Measurements from ENCODE around the gene WDR77. TPM values are rescaled to one million over a fixed set of nuclear protein-coding genes. Genes with fewer than 3 reads are reported as not detected.

The WDR77 gene
- total and polyA plus RNA-seq, 2 of the 4 experiments (the other 2 are of a cell fraction) = 80.8 to 87.0 TPM

DNA sequence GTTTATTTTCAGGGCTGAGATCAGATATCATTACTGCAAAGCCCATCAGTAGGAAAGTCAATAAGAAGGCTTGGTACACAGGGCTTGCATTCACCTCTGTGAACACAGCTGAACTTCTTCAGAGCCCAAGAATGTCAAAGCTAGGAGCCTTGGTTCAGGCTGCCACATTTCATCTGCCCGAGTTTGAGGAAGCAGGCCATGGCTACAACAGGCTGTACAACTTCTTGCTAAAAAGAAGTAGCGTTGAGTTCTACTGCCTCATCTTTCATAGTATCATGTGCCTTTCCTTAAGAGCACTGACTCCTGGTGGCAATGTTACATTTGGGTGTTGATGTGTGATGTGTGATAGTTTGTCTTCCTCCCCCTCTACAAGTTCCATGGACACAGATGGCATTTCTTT, 34.8 kb upstream of the WDR77 start:
- WGBS, 2 experiments (ENCODE audit: extremely low coverage in 2 of 2, insufficient read length in 1 of 2) = no CpG with 5 or more reads among the region's 2 CpGs
- no peak overlapping the region for H4K8ac ChIP-seq (ENCODE audit: low read depth in 2 of 2, low read length in 2 of 2)
- H2BK120ac ChIP-seq (ENCODE audit: low read depth, low read length) = no peak overlapping the region
- no peak overlapping the region for H2BK15ac ChIP-seq (ENCODE audit: low read depth, low read length)
- H3K27ac ChIP-seq (ENCODE audit: insufficient read depth, low read length) = no peak overlapping the region
- H3K36me3 ChIP-seq (ENCODE audit: control insufficient read depth, insufficient read depth, low read length) = no peaks in the 10 kb centered on the region
- H3K9me3 ChIP-seq (ENCODE audit: control insufficient read depth, insufficient read depth, low read length) = no peaks in the 10 kb centered on the region
- no peak overlapping the region for H3K56ac ChIP-seq (ENCODE audit: extremely low read depth, insufficient read depth, low read length)
- no peaks in the 10 kb centered on the region for H3K9me1 ChIP-seq (ENCODE audit: insufficient read depth, low read length)
- ATAC-seq (ENCODE audit: low read depth) (no peak), DNase-seq (no peak)
- no peak overlapping the region for H2AFZ ChIP-seq (replicated peaks; ENCODE audit: low read length, poor library complexity)
- no peak overlapping the region for H3K9ac ChIP-seq (ENCODE audit: low read depth, low read length)
- no peak overlapping the region for H2AK5ac ChIP-seq (ENCODE audit: low read depth, low read length)
- H3K4me2 ChIP-seq (ENCODE audit: low read depth, low read length) = no peak overlapping the region
- no peak overlapping the region for H2AK9ac ChIP-seq (replicated peaks; ENCODE audit: low read depth, low read length, poor library complexity)
- peaks cover 2% of the 10 kb centered on the region for H3K27me3 ChIP-seq (ENCODE audit: control insufficient read depth, insufficient read depth, low read length)
- no TSS peak for BruUV-seq (replicated peaks)
- H2BK5ac ChIP-seq (ENCODE audit: low read depth, low read length, poor library complexity, severe bottlenecking) = no peak overlapping the region
- dilution Hi-C loops (cut with HindIII; ENCODE audit: low sequenced_read_pairs, unreplicated experiment) = no loop called here
- H3K4me1 ChIP-seq (ENCODE audit: control insufficient read depth, insufficient read depth, low read length) = no peaks in the 10 kb centered on the region
- H3K4me3 ChIP-seq (ENCODE audit: insufficient read depth, low read depth, low read length) = no peak overlapping the region
- H3K4ac ChIP-seq (ENCODE audit: low read depth, low read length) = no peak overlapping the region
- in situ Hi-C loops (cut with MboI; ENCODE audit: low sequenced_read_pairs) = loop anchor here (5.0 to 25.0 kb wide), 2 partner anchors 283 to 878 kb away; no protein-coding TSS in a partner anchor
- no peaks in the 10 kb centered on the region for H4K20me1 ChIP-seq (ENCODE audit: insufficient read depth, low read length)
- CTCF ChIA-PET = no interaction called here
- H3K18ac ChIP-seq (ENCODE audit: low read depth, low read length) = no peak overlapping the region
- H4K91ac ChIP-seq (ENCODE audit: insufficient read depth, low read depth, low read length) = no peak overlapping the region
- H3K79me1 ChIP-seq (ENCODE audit: low read depth in 1 of 2, low read length in 2 of 2) = no peaks in the 10 kb centered on the region
- POLR2A ChIA-PET (ENCODE audit: unreplicated experiment) = no interaction called here
- no peak overlapping the region for H4K5ac ChIP-seq (ENCODE audit: low read depth, low read length)
- TF ChIP-seq MAZ (IDR thresholded peaks at IDR 0.05; ENCODE audit: borderline replicate concordance, low read depth, low read length) (no peak), CEBPB (IDR thresholded peaks at IDR 0.05; ENCODE audit: low read depth, low read length) (no peak), SMC3 (IDR thresholded peaks at IDR 0.05; ENCODE audit: low read depth, low read length) (no peak), RCOR1 (IDR thresholded peaks at IDR 0.05; ENCODE audit: insufficient replicate concordance, low read length) (no peak), CHD1 (IDR thresholded peaks at IDR 0.05; ENCODE audit: low read depth, low read length) (no peak), RFX5 (IDR thresholded peaks at IDR 0.05; ENCODE audit: low read depth, low read length) (no peak), BHLHE40 (IDR thresholded peaks at IDR 0.05; ENCODE audit: low read depth, low read length) (no peak), NFE2L2 (IDR thresholded peaks at IDR 0.05; ENCODE audit: low read depth, low read length) (no peak), RAD21 (IDR thresholded peaks at IDR 0.05; ENCODE audit: low read length) (no peak), MXI1 (IDR thresholded peaks at IDR 0.05; ENCODE audit: borderline replicate concordance, low read depth, low read length) (no peak), FOS (IDR thresholded peaks at IDR 0.05; ENCODE audit: low read depth, low read length) (no peak), POLR2A (IDR thresholded peaks at IDR 0.05; ENCODE audit: low read depth, low read length) (no peak), MAFK (IDR thresholded peaks at IDR 0.05; ENCODE audit: low read depth, low read length) (no peak)
- TF ChIP-seq, protein P1, sequence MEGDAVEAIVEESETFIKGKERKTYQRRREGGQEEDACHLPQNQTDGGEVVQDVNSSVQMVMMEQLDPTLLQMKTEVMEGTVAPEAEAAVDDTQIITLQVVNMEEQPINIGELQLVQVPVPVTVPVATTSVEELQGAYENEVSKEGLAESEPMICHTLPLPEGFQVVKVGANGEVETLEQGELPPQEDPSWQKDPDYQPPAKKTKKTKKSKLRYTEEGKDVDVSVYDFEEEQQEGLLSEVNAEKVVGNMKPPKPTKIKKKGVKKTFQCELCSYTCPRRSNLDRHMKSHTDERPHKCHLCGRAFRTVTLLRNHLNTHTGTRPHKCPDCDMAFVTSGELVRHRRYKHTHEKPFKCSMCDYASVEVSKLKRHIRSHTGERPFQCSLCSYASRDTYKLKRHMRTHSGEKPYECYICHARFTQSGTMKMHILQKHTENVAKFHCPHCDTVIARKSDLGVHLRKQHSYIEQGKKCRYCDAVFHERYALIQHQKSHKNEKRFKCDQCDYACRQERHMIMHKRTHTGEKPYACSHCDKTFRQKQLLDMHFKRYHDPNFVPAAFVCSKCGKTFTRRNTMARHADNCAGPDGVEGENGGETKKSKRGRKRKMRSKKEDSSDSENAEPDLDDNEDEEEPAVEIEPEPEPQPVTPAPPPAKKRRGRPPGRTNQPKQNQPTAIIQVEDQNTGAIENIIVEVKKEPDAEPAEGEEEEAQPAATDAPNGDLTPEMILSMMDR (conservative IDR thresholded peaks at IDR 0.05; ENCODE audit: low read depth, low read length) = no peak
- TF ChIP-seq, protein P2, sequence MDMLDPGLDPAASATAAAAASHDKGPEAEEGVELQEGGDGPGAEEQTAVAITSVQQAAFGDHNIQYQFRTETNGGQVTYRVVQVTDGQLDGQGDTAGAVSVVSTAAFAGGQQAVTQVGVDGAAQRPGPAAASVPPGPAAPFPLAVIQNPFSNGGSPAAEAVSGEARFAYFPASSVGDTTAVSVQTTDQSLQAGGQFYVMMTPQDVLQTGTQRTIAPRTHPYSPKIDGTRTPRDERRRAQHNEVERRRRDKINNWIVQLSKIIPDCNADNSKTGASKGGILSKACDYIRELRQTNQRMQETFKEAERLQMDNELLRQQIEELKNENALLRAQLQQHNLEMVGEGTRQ (IDR thresholded peaks at IDR 0.05; ENCODE audit: low read depth, low read length) = no peak
- TF ChIP-seq, protein P3, sequence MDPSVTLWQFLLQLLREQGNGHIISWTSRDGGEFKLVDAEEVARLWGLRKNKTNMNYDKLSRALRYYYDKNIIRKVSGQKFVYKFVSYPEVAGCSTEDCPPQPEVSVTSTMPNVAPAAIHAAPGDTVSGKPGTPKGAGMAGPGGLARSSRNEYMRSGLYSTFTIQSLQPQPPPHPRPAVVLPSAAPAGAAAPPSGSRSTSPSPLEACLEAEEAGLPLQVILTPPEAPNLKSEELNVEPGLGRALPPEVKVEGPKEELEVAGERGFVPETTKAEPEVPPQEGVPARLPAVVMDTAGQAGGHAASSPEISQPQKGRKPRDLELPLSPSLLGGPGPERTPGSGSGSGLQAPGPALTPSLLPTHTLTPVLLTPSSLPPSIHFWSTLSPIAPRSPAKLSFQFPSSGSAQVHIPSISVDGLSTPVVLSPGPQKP (IDR thresholded peaks at IDR 0.05; ENCODE audit: borderline replicate concordance, low read depth, low read length) = no peak
- H2BK20ac ChIP-seq (ENCODE audit: low read depth, low read length) = no peak overlapping the region
- no peak overlapping the region for H3K14ac ChIP-seq (replicated peaks; ENCODE audit: low read depth, low read length)
- intact Hi-C loops (cut with micrococcal nuclease) = no loop called here
- no peak overlapping the region for H3K23ac ChIP-seq (ENCODE audit: low read depth, low read length)

Data from IMR-90 (cell line).